WI38 (cell line): ENCODE measurements around the gene AOAH.

Experiments
- H3K4me3 ChIP-seq: 2 replicates; pipeline ENCODE4 v1.5.1; 2011; ENCODE audit warnings: low read depth, mild to moderate bottlenecking, control low read depth, low read length
- TF ChIP-seq, protein P1 (sequence below): IDR thresholded peaks from 2 replicates; pipeline ENCODE4 v1.5.1; 2012; ENCODE audit warnings: low read depth, mild to moderate bottlenecking, control low read depth, low read length

The AOAH gene

DNA sequence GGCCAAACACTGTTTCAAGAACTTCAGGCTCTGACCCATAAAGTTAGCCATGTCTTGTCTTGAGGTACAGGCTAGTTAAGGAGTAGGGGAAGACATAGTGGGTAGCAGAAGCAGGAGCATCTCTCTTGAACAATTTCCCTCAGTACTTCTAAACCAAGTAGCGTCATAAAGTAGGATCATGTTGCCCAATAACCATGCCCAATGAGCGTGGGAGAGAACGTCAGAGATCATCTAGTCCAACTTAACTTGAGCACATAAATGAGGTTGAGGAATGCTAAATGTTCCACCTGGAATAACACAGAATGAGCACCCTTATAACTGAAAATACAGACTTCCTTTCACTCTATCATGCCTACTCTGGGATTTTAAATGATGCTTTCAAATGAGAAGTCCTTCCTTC is 134.9 kb downstream of the AOAH start:
- TF ChIP-seq, protein P1, sequence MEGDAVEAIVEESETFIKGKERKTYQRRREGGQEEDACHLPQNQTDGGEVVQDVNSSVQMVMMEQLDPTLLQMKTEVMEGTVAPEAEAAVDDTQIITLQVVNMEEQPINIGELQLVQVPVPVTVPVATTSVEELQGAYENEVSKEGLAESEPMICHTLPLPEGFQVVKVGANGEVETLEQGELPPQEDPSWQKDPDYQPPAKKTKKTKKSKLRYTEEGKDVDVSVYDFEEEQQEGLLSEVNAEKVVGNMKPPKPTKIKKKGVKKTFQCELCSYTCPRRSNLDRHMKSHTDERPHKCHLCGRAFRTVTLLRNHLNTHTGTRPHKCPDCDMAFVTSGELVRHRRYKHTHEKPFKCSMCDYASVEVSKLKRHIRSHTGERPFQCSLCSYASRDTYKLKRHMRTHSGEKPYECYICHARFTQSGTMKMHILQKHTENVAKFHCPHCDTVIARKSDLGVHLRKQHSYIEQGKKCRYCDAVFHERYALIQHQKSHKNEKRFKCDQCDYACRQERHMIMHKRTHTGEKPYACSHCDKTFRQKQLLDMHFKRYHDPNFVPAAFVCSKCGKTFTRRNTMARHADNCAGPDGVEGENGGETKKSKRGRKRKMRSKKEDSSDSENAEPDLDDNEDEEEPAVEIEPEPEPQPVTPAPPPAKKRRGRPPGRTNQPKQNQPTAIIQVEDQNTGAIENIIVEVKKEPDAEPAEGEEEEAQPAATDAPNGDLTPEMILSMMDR, result no peak
- no peak overlapping the region for H3K4me3 ChIP-seq

DNA sequence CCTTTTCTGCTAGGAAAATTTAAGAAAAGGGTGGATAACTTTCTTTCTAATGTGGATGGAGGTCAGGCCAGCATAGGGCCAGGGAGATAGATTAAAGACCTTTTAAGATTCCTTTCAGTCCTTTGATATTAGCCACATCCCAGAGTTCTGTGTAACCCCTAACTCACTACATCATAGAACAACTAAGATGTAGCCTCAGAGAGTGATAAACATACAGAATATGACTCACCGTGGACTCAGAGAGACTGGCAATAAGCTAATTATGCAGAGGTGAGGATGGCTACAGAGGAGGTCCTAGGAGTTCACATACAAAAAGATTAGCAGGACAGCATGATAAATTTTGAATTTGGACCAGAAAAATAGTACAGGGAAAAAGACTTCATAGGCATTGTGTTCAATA is 141.0 kb downstream of the AOAH start:
- TF ChIP-seq, protein P1, result no peak
- H3K4me3 ChIP-seq, result no peak overlapping the region

DNA sequence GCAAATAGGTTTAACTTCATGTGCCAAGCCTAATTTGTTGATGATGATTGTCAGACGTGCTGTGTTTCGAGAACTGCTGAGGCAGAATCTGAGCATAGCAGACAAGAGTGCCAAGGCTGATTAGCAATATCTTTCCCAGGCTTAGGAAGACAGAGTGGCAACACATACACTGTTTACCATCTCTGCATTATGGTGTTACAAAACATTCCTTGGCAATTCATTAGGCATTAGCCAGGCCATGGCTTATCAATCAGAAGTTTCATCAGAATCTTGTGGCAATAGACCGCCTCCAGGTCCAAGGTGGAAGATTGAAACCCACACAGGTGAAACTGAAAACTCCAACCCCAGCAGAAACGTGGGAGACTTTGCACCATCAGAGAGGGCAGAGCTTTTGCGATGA is 148.5 kb downstream of the AOAH start:
- TF ChIP-seq, protein P1, result no peak
- no peak overlapping the region for H3K4me3 ChIP-seq

DNA sequence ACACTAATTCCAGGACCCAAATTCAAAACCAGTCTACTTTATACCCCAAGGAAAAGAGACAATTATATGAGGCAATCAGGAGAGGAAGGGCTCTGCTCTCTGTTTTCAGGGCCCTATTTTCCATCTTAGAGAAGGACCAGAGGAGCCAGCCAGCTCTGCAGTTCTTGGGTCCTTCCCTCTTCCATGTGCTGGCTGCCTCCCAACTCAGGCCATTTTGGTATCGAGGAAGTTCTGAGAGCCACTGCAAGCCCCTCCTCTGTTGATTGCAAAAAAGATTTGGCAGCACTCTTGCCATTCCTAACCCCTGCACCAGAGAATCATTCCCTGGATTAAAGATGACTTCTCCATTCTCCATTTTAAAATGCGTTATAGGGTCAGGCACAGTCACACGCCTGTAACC is 151.2 kb downstream of the AOAH start:
- TF ChIP-seq, protein P1, result no peak

GRCh38 chr7:36571190-36571560 is 153.1 kb downstream of the AOAH start:
- TF ChIP-seq, protein P1, result no peak
- H3K4me3 ChIP-seq, result no peak overlapping the region

More for the DNA sequence above, 151.2 kb downstream of the AOAH start:
- no peak overlapping the region for H3K4me3 ChIP-seq

DNA sequence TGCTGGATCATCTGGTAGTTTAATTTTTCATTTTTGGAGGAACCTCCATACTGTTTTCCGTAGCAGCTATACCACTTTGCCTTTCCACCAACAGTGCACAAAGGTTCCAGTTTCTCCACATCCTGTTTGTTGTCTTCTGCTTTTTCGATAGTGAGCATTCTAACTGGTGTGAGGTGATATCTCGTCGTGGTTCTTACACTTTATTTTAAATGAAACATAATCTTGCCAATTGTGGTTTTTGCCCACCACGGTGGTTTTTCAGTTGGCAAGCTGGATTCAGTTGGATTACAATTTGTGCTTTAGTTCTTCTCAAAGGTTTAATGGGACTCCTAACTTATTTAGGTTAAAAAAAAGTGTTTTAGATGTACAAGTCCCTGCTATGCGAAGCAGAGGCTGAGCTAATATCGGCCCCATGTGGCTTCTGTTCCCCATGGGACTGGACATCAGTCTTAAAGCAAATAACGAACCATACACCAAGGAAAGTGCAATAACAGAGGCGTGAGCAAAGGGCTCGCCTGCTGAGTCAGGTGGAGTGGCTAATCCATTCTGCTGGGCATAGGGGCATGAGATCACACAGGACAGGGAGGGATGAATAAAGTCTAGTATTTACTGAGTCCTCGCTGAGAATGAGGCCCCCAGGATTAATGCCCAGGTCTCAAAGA is 153.6 kb downstream of the AOAH start:
- H3K4me3 ChIP-seq, result no peak overlapping the region
- TF ChIP-seq, protein P1, result no peak

DNA sequence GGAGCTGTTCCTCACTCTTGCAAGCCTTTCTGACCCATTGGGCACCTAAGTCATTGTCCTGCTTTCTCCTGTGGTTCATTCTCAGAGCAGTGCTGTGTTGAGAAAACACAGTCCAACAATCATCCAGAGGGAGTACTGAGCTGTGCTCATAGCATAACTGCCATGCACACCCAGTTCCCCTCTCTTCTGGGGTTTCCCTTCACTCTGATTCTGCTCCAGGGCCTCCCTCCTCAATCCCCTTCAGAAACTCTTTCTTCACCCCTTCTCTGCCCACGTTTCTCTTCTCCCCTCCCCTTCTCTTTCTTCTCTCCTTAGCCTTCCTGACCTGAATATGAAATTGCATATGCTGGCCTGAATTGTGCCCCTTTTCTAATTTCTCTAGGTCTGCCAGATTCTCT is 155.8 kb downstream of the AOAH start:
- TF ChIP-seq, protein P1, result no peak
- H3K4me3 ChIP-seq, result no peak overlapping the region
